ENCODE results near the gene C1QTNF12.

DNA sequence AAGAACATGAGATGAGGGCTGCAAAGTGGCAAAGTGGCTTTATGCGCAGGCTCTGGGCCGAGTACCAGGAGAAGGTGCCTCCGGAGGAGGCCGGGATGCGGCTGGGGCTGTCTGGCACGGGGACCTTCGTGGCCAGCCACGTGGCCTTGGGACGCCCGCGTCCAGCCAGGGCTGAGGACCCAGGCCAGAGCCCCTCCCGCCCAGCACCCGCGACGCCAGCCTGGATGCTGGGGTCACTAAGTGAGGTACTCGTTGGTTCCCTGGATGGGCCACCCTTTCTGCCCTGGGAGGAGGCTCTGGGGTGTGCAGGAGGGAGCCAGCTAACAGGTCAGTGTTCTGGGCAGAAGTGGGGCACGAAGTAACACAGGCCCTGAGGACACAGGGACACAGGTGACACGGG lies 46.3 kb upstream of the C1QTNF12 start:
- TF ChIP-seq ZNF274 (IDR thresholded peaks at IDR 0.05; ENCODE audit: low read depth, low read length): no peak
- TF ChIP-seq YY1 (IDR thresholded peaks at IDR 0.05; ENCODE audit: insufficient read depth, insufficient read length): no peak
- TF ChIP-seq SUZ12 (IDR thresholded peaks at IDR 0.05; ENCODE audit: extremely low read depth, insufficient read depth, insufficient read length): no peak
